SK-N-SH (cell line): Measurements from ENCODE around the gene ATL1.
"Not testable (repeated sequence)": the region's sequence is repeated elsewhere in the genome, so short reads cannot be mapped to it uniquely, and the experiment has no call there.

Experiments
- EP300 ChIP-seq, 2 experiments: IDR thresholded peaks; 2 replicates each; pipeline versions ENCODE4 v1.4.0 to v1.6.1; 2012; ENCODE audit warnings: borderline replicate concordance in 1 of 2, low read depth in 1 of 2, low read length in 1 of 2
- EZH2phosphoT487 ChIP-seq: fragments of 200-600 bp; sonication (generic); IDR thresholded peaks from 2 replicates; pipeline ENCODE4 v1.6.1; 2017; ENCODE audit warnings: low read depth, mixed run types, mild to moderate bottlenecking, antibody characterized with exemption, moderate library complexity, borderline replicate concordance
- MEF2A ChIP-seq: IDR thresholded peaks from 2 replicates; pipeline ENCODE4 v1.4.0; 2012; ENCODE audit warnings: low read depth, borderline replicate concordance
- POLR2AphosphoS5 ChIP-seq: IDR thresholded peaks from 2 replicates; pipeline ENCODE4 v1.6.1; 2012; ENCODE audit warnings: low read depth, low read length
- RAD21 ChIP-seq: IDR thresholded peaks from 2 replicates; pipeline ENCODE4 v1.6.1; 2012; ENCODE audit warnings: mild to moderate bottlenecking, low read length
- SIN3A ChIP-seq: IDR thresholded peaks from 2 replicates; pipeline ENCODE4 v1.6.1; 2012; ENCODE audit warnings: low read depth, mild to moderate bottlenecking, low read length, moderate library complexity, borderline replicate concordance
- TCF12 ChIP-seq: IDR thresholded peaks from 2 replicates; pipeline ENCODE4 v1.4.0; 2012
- TEAD4 ChIP-seq: IDR thresholded peaks from 2 replicates; pipeline ENCODE4 v1.4.0; 2012; ENCODE audit warnings: mild to moderate bottlenecking, borderline replicate concordance; ENCODE audit not compliant: insufficient read depth
- YY1 ChIP-seq: IDR thresholded peaks from 2 replicates; pipeline ENCODE4 v1.4.0; 2012; ENCODE audit warnings: low read depth, mild to moderate bottlenecking
- TF ChIP-seq, protein P1 (sequence below): fragments of 200-600 bp; sonication (generic); IDR thresholded peaks from 2 replicates; pipeline ENCODE4 v1.6.1; 2017; ENCODE audit warnings: antibody characterized with exemption, mild to moderate bottlenecking, moderate library complexity
- TF ChIP-seq, protein P2 (sequence below): IDR thresholded peaks from 2 replicates; pipeline ENCODE4; 2012

DNA sequence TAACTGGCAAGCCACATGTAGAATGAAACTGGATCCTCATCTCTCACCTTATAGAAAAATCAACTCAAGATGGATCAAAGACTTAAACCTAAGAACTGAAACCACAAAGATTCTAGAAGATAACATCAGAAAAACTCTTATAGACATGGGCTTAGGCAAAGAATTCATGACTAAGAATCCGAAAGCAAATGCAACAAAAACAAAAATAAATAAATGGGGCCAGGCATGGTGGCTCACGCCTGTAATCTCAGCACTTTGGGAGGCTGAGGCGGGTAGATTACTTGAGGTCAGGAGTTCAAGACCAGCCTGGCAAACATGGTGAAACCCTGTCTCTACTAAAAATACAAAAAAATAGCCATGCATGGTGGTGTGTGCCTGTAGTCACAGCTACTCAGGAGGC lies 7.1 kb upstream of the ATL1 start:
- TF ChIP-seq SIN3A; TEAD4; TCF12; EZH2phosphoT487; RAD21; EP300 (IDR thresholded peaks at IDR 0.05; ENCODE audit: borderline replicate concordance in 1 of 2, low read depth in 1 of 2, low read length in 1 of 2); YY1; POLR2AphosphoS5; MEF2A: not testable (repeated sequence)
- TF ChIP-seq, protein P1, sequence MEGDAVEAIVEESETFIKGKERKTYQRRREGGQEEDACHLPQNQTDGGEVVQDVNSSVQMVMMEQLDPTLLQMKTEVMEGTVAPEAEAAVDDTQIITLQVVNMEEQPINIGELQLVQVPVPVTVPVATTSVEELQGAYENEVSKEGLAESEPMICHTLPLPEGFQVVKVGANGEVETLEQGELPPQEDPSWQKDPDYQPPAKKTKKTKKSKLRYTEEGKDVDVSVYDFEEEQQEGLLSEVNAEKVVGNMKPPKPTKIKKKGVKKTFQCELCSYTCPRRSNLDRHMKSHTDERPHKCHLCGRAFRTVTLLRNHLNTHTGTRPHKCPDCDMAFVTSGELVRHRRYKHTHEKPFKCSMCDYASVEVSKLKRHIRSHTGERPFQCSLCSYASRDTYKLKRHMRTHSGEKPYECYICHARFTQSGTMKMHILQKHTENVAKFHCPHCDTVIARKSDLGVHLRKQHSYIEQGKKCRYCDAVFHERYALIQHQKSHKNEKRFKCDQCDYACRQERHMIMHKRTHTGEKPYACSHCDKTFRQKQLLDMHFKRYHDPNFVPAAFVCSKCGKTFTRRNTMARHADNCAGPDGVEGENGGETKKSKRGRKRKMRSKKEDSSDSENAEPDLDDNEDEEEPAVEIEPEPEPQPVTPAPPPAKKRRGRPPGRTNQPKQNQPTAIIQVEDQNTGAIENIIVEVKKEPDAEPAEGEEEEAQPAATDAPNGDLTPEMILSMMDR: not testable (repeated sequence)
- TF ChIP-seq, protein P2, sequence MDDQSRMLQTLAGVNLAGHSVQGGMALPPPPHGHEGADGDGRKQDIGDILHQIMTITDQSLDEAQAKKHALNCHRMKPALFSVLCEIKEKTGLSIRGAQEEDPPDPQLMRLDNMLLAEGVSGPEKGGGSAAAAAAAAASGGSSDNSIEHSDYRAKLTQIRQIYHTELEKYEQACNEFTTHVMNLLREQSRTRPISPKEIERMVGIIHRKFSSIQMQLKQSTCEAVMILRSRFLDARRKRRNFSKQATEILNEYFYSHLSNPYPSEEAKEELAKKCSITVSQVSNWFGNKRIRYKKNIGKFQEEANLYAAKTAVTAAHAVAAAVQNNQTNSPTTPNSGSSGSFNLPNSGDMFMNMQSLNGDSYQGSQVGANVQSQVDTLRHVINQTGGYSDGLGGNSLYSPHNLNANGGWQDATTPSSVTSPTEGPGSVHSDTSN: not testable (repeated sequence)
